Measurements from ENCODE around the gene MPHOSPH9. TPM values are rescaled to one million over a fixed set of nuclear protein-coding genes. Genes with fewer than 3 reads are reported as not detected.

MPHOSPH9 gene
- total RNA-seq, 1 experiment from 2014 or later, result 44.9 TPM

- ChIA-PET POLR2A (no interaction called here), CTCF (no interaction called here), RAD21 (ENCODE audit: low non-redundant PET in 1 of 2, low total read pairs in 2 of 2, uncharacterized antibody in 2 of 2, unreplicated experiment in 2 of 2) (no interaction called here)
- H3K27ac ChIP-seq (ENCODE audit: low read depth, low read length), result no peak overlapping the region
- H3K4me3 ChIP-seq (replicated peaks in 1 of 2; ENCODE audit: low read depth in 1 of 2, low read length in 2 of 2), result no peak overlapping the region
- H4K20me1 ChIP-seq (ENCODE audit: insufficient read depth), result no peaks in the 10 kb centered on the region
- DNase-seq (ENCODE audit: low read depth, low spot score) (no peak), ATAC-seq (no peak)
- TF ChIP-seq POLR2AphosphoS5 (IDR thresholded peaks at IDR 0.05; ENCODE audit: low read depth, low read length) (no peak), SP1 (IDR thresholded peaks at IDR 0.05; ENCODE audit: low read depth) (no peak), EZH2 (IDR thresholded peaks at IDR 0.05) (no peak), REST (IDR thresholded peaks at IDR 0.05; ENCODE audit: low read depth) (no peak), SIN3A (IDR thresholded peaks at IDR 0.05; ENCODE audit: low read depth) (no peak), TCF7L2 (IDR thresholded peaks at IDR 0.05; ENCODE audit: borderline replicate concordance, extremely low read depth, insufficient read depth, insufficient read length) (no peak)
- H2AFZ ChIP-seq (ENCODE audit: low read depth, low read length, poor library complexity, severe bottlenecking), result no peak overlapping the region
- H3K27me3 ChIP-seq (ENCODE audit: insufficient read depth, low read length), result no peaks in the 10 kb centered on the region
- H3K4me2 ChIP-seq (ENCODE audit: low read length), result no peak overlapping the region
- H3K9me3 ChIP-seq (ENCODE audit: control insufficient read depth in 1 of 2, insufficient read depth in 1 of 2, low read depth in 1 of 2, low read length in 2 of 2), result no peaks in the 10 kb centered on the region
- intact Hi-C loops (cut with micrococcal nuclease), result no loop called here
- H3K79me2 ChIP-seq (ENCODE audit: insufficient read depth, low read length), result peaks cover 58% of the 10 kb centered on the region
- H3K36me3 ChIP-seq (ENCODE audit: control insufficient read depth in 1 of 2, insufficient read depth in 2 of 2, low read length in 2 of 2), result peaks cover 13 to 22% of the 10 kb centered on the region in 2 experiments; a peak in 3 of 4 replicates
- H3K9ac ChIP-seq (ENCODE audit: low read length), result no peak overlapping the region
- no peaks in the 10 kb centered on the region for H3K9me2 ChIP-seq (ENCODE audit: insufficient read depth)
- no TSS peak for BruUV-seq (replicated peaks)
- peaks cover 0 to 10% of the 10 kb centered on the region in 2 experiments; a peak in 2 of 4 replicates for H3K4me1 ChIP-seq (ENCODE audit: control insufficient read depth in 1 of 2, insufficient read depth in 2 of 2, low read length in 2 of 2)
Observed at GRCh38 chr12:123266679-123267277, 33.8 kb upstream of the MPHOSPH9 start.

Measured in HCT116 (cell line).